A549 (cell line): Measurements from ENCODE around the gene ATP6V0A4. TPM values are rescaled to one million over a fixed set of nuclear protein-coding genes. Genes with fewer than 3 reads are reported as not detected.

ENCODE experiments used
- ATAC-seq, 2 experiments: fragments of 200-7000 bp in 1 of 2; fragments of >200 bp in 1 of 2; cut with Nextera tagmentation in 1 of 2; cut with Tn5 transposase in 1 of 2; 3 replicates each; pipeline versions ENCODE4 v1.8.0 to v1.9.1; 2018 to 2020; ENCODE audit warnings: mild to moderate bottlenecking in 1 of 2, moderate library complexity in 1 of 2
- CTCF ChIA-PET: fragments of 300-600 bp; sonication (Branson Sonifier 250); formaldehyde crosslinking; extraction: SDS; loops from one replicate; lab custom pipeline; 2021; ENCODE audit warnings: antibody characterized with exemption, inconsistent platforms; lab: Yijun Ruan, JAX
- POLR2A ChIA-PET: fragments of 350-600 bp; formaldehyde crosslinking; extraction: SDS; loops from one replicate; lab custom pipeline; 2021; ENCODE audit warnings: antibody characterized with exemption, inconsistent platforms; lab: Yijun Ruan, JAX
- DNase-seq, 2 experiments: peaks; one replicate each; pipeline versions ENCODE4 v3.0.0 to v3.0.0-alpha.2; 2011 to 2016; ENCODE audit warnings: low read depth in 1 of 2, low spot score in 1 of 2
- FAIRE-seq: peaks from 2 replicates; lab custom pipeline; 2011; peaks lifted over from hg19 to GRCh38; lab: Jason Lieb, UNC
- H3K27ac ChIP-seq, 2 experiments: fragments of >200 bp; sonication (Bioruptor Twin); formaldehyde crosslinking; 3 replicates each; pipeline ENCODE4 v1.5.1; 2016 to 2017
- H3K4me1 ChIP-seq: fragments of >200 bp; sonication (Bioruptor Twin); formaldehyde crosslinking; 3 replicates; pipeline ENCODE4 v1.6.1; 2016
- H3K4me2 ChIP-seq: fragments of >200 bp; sonication (Bioruptor Twin); formaldehyde crosslinking; 3 replicates; pipeline ENCODE4 v1.6.1; 2016
- H3K4me3 ChIP-seq: fragments of >200 bp; sonication (Bioruptor Twin); formaldehyde crosslinking; 3 replicates; pipeline ENCODE4 v1.5.1; 2016
- H3K9me3 ChIP-seq: fragments of >200 bp; sonication (Bioruptor Twin); formaldehyde crosslinking; 3 replicates; pipeline ENCODE4 v1.6.1; 2016
- ATOH8 ChIP-seq: fragments of 250-450 bp; sonication (Bioruptor Pico); IDR thresholded peaks from 2 replicates; pipeline ENCODE4 v1.5.0; 2020; ENCODE audit warnings: low read depth, mild to moderate bottlenecking, moderate library complexity
- BCL3 ChIP-seq: fragments of >200 bp; sonication (Bioruptor Twin); formaldehyde crosslinking; IDR thresholded peaks from 3 replicates; pipeline ENCODE4 v1.6.1; 2016
- CEBPB ChIP-seq, 2 experiments: fragments of >200 bp in 1 of 2; sonication (Bioruptor Twin) in 1 of 2; formaldehyde crosslinking in 1 of 2; IDR thresholded peaks; 2 replicates each; pipeline ENCODE4 v1.6.1; 2012 to 2016
- CHD2 ChIP-seq: fragments of 150-350 bp; IDR thresholded peaks from 2 replicates; pipeline ENCODE4 v1.6.1; 2014; ENCODE audit warnings: low read length; ENCODE audit not compliant: partially characterized antibody
- EP300 ChIP-seq, 2 experiments: fragments of >200 bp; sonication (Bioruptor Twin); formaldehyde crosslinking; IDR thresholded peaks; 2 replicates in 1 of 2; 3 replicates in 1 of 2; pipeline ENCODE4 v1.6.1; 2016 to 2017
- FOSB ChIP-seq: fragments of 250-450 bp; sonication (Bioruptor Pico); IDR thresholded peaks from 2 replicates; pipeline ENCODE4 v1.5.0; 2020; ENCODE audit warnings: mild to moderate bottlenecking, moderate library complexity
- FOSL2 ChIP-seq, 2 experiments: fragments of 450-650 bp in 1 of 2; fragments of >200 bp in 1 of 2; sonication (Bioruptor Twin) in 1 of 2; formaldehyde crosslinking; IDR thresholded peaks; 2 replicates each; pipeline versions ENCODE4 v1.5.0 to v1.6.1; 2016 to 2020; ENCODE audit warnings: mild to moderate bottlenecking in 1 of 2, moderate library complexity in 1 of 2
- GATA3 ChIP-seq: IDR thresholded peaks from 2 replicates; pipeline ENCODE4 v1.6.1; 2012; ENCODE audit warnings: borderline replicate concordance
- HEYL ChIP-seq: fragments of 250-450 bp; sonication (Bioruptor Pico); IDR thresholded peaks from 2 replicates; pipeline ENCODE4 v1.8.0; 2021; ENCODE audit warnings: mild to moderate bottlenecking, moderate library complexity
- HOXA7 ChIP-seq: fragments of 250-450 bp; sonication (Bioruptor Pico); IDR thresholded peaks from 2 replicates; pipeline ENCODE4 v1.5.0; 2020; ENCODE audit warnings: mild to moderate bottlenecking, moderate library complexity
- HOXB13 ChIP-seq: fragments of 250-450 bp; sonication (Bioruptor Pico); IDR thresholded peaks from 2 replicates; pipeline ENCODE4 v1.5.0; 2020; ENCODE audit warnings: low read depth, mild to moderate bottlenecking, moderate library complexity
- KDM1A ChIP-seq: fragments of 200-600 bp; sonication (generic); IDR thresholded peaks from 2 replicates; pipeline ENCODE4 v1.6.1; 2016; ENCODE audit warnings: low read depth, mild to moderate bottlenecking
- MAZ ChIP-seq: fragments of 150-350 bp; IDR thresholded peaks from 2 replicates; pipeline ENCODE4 v1.6.1; 2014; ENCODE audit warnings: antibody characterized with exemption, low read depth, low read length, borderline replicate concordance
- MYC ChIP-seq: IDR thresholded peaks from 2 replicates; pipeline ENCODE4 v1.6.1; 2012; ENCODE audit warnings: mild to moderate bottlenecking, inconsistent platforms, low read length, improper control_type of control experiment, borderline replicate concordance
- NR3C1 ChIP-seq: fragments of >200 bp; sonication (Bioruptor Twin); formaldehyde crosslinking; IDR thresholded peaks from 3 replicates; pipeline ENCODE4 v1.6.1; 2017
- POLR2A ChIP-seq: IDR thresholded peaks from 2 replicates; pipeline ENCODE4 v1.6.1; 2012; ENCODE audit warnings: mild to moderate bottlenecking, low read length
- POLR2AphosphoS2 ChIP-seq: conservative IDR thresholded peaks from 2 replicates; pipeline ENCODE4 v1.6.1; 2012; ENCODE audit warnings: low read length, improper control_type of control experiment, inconsistent platforms
- RAD21 ChIP-seq, 2 experiments: fragments of >200 bp in 1 of 2; sonication (Bioruptor Twin) in 1 of 2; formaldehyde crosslinking in 1 of 2; IDR thresholded peaks in 1 of 2; conservative IDR thresholded peaks in 1 of 2; 2 replicates in 1 of 2; 3 replicates in 1 of 2; pipeline ENCODE4 v1.6.1; 2012 to 2018; ENCODE audit warnings: inconsistent platforms in 1 of 2
- REST ChIP-seq: fragments of 200-600 bp; sonication (generic); IDR thresholded peaks from 2 replicates; pipeline ENCODE4 v1.6.1; 2016; ENCODE audit warnings: antibody characterized with exemption, mild to moderate bottlenecking, moderate library complexity
- TFCP2L1 ChIP-seq: fragments of 250-450 bp; sonication (Bioruptor Pico); IDR thresholded peaks from 2 replicates; pipeline ENCODE4 v1.5.0; 2021; ENCODE audit warnings: mild to moderate bottlenecking
- ZC3H11A ChIP-seq: fragments of 450-650 bp; IDR thresholded peaks from 2 replicates; pipeline ENCODE4 v1.6.1; 2014; ENCODE audit warnings: antibody characterized with exemption, mild to moderate bottlenecking
- ZFP36 ChIP-seq: fragments of 450-650 bp; IDR thresholded peaks from 2 replicates; pipeline ENCODE4 v1.6.1; 2014; ENCODE audit warnings: borderline replicate concordance; ENCODE audit not compliant: partially characterized antibody
- ZNF302 ChIP-seq: fragments of 250-450 bp; sonication (Bioruptor Pico); IDR thresholded peaks from 2 replicates; pipeline ENCODE4 v1.9.0; 2021; ENCODE audit warnings: inconsistent platforms, mild to moderate bottlenecking, moderate library complexity
- WGBS: methylation state at CpG from one replicate; pipeline ENCODE4 v1.1.6; 2017; ENCODE audit errors: missing lambda C conversion rate; 5-methylcytosine and 5-hydroxymethylcytosine counted together
- polyA plus RNA-seq, 4 experiments: library from polyadenylated mRNA; depleted of rRNA in 3 of 4; stranded (reverse); fragments of >200 nt; fragmentation: RNase III in 1 of 4; extraction: RNeasy Plus Mini Kit Qiagen cat#74134 plus additional on column Dnase treatment in 1 of 4; gene quantifications; 2 replicates in 3 of 4; 3 replicates in 1 of 4; pipeline ENCODE4 v1.2.3, GENCODE V29; 2011 to 2017
- TF ChIP-seq, protein P1 (sequence below): IDR thresholded peaks from 2 replicates; pipeline ENCODE4 v1.6.1; 2012

ATP6V0A4 gene
- polyA plus RNA-seq, 2 of the 4 experiments (the other 2 are of a cell fraction) = 0.09 to 0.25 TPM

DNA sequence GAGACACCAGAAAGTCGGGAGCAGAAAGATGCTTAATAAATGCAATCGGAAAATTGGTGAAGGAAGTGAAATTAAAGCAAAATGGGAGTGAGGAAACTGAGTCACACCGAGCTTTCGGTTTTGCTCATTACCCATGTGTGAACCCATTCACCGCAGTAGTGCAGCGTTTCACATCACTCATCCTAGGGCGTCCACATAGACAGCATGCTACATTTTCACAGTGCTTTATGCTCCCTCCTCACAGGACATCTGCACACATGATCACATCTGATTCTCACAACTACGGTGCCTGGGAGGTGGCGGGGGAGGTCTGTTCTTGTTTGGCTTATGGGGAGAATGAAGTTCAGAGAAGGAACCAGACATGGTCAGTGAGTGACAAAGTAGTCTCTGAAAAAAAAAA is 36.6 kb upstream of the ATP6V0A4 start:
- TF ChIP-seq, protein P1, sequence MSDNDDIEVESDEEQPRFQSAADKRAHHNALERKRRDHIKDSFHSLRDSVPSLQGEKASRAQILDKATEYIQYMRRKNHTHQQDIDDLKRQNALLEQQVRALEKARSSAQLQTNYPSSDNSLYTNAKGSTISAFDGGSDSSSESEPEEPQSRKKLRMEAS = no peak
- TF ChIP-seq CHD2 = no peak
- TF ChIP-seq MAZ = no peak
- FAIRE-seq = no peak
- no peaks in the 10 kb centered on the region for H3K4me1 ChIP-seq
- H3K9me3 ChIP-seq = no peaks in the 10 kb centered on the region
- no peak for ATAC-seq
- CTCF ChIA-PET = interaction anchor here (0.6 kb wide), 1 partner anchor 23 kb away, joined by 5 read pairs; no protein-coding TSS in a partner anchor
- no peak overlapping the region for H3K4me3 ChIP-seq
- no peak overlapping the region for H3K27ac ChIP-seq
- WGBS = 96% methylated on average over 9 of the region's 9 CpGs
- no peak for DNase-seq
- POLR2A ChIA-PET = no interaction called here
- H3K4me2 ChIP-seq = no peak overlapping the region

DNA sequence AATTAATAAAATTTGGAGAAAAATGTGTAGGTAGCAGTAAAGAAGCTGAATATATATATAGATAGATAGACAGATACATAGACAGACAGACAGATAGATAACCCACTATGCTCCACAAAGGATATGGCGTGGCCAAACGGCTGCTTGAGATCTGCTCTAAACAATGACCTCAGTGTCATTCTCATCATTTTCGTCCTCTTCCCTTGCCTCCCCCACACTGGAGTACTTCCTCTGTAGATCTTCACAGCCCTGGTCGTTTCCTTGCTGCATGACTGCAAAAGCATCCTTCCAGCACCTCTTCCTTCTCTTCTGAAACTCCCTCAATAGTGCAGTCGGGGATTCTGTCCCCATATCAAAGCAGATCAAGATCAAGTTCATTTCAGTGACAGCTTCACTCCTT is 35.6 kb upstream of the ATP6V0A4 start:
- no peak for DNase-seq
- POLR2A ChIA-PET = no interaction called here
- H3K4me3 ChIP-seq = no peak overlapping the region
- no peak for TF ChIP-seq HOXA7 (CRISPR knock-in tag)
- no peak for TF ChIP-seq POLR2AphosphoS2
- TF ChIP-seq KDM1A = no peak
- no peak for TF ChIP-seq REST
- no peak for TF ChIP-seq EP300 (IDR thresholded peaks at IDR 0.05)
- no peak for TF ChIP-seq BCL3
- TF ChIP-seq NR3C1 = no peak
- no peak for TF ChIP-seq RAD21 (conservative IDR thresholded peaks at IDR 0.05 in 1 of 2, IDR thresholded peaks at IDR 0.05 in 1 of 2)
- TF ChIP-seq FOSL2 (IDR thresholded peaks at IDR 0.05) = no peak
- TF ChIP-seq FOSL2 (CRISPR knock-in tag; IDR thresholded peaks at IDR 0.05) = no peak
- no peak for TF ChIP-seq POLR2A
- TF ChIP-seq TFCP2L1 (CRISPR knock-in tag) = no peak
- TF ChIP-seq HEYL (CRISPR knock-in tag) = no peak
- no peak for TF ChIP-seq FOSB (CRISPR knock-in tag)
- TF ChIP-seq MYC = no peak
- no peak for TF ChIP-seq ZFP36
- ATAC-seq = no peak
- no peaks in the 10 kb centered on the region for H3K9me3 ChIP-seq
- no peak overlapping the region for H3K4me2 ChIP-seq
- H3K27ac ChIP-seq = no peak overlapping the region
- 71% methylated on average over 5 of the region's 5 CpGs for WGBS
- no peak for FAIRE-seq
- H3K4me1 ChIP-seq = no peaks in the 10 kb centered on the region
- CTCF ChIA-PET = interaction anchor here (1.1 kb wide), 1 partner anchor 183 kb away, joined by 3 read pairs; no protein-coding TSS in a partner anchor

DNA sequence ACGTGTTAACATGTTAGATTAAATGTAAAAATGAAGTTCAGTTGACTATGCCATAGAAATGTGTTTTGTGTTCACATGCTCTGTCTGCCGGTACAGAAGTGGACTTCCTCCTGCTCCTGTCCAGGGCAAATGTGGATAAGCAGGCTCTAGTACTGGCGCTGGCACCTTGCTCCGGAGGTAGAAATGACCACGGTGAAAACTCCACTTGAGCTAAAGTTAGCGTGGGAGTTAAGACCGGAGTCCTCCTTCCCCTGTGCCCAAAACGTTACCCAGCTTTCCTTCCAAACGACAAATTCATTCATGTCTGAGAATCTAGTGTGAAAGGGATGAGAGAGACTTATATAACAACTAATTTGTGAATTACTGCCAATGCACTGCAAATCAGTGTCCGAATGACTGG is 35.0 kb upstream of the ATP6V0A4 start:
- no peak overlapping the region for H3K4me2 ChIP-seq
- H3K9me3 ChIP-seq = no peaks in the 10 kb centered on the region
- CTCF ChIA-PET = no interaction called here
- ATAC-seq (no peak), DNase-seq (no peak), FAIRE-seq (no peak)
- H3K27ac ChIP-seq = no peak overlapping the region
- H3K4me3 ChIP-seq = no peak overlapping the region
- 86% methylated on average over 10 of the region's 10 CpGs for WGBS
- POLR2A ChIA-PET = no interaction called here
- no peaks in the 10 kb centered on the region for H3K4me1 ChIP-seq
- TF ChIP-seq CEBPB (IDR thresholded peaks at IDR 0.05) (no peak), ATOH8 (CRISPR knock-in tag) (no peak), ZNF302 (CRISPR knock-in tag) (no peak), GATA3 (no peak), TFCP2L1 (CRISPR knock-in tag) (no peak), MYC (no peak), KDM1A (no peak), FOSL2 (IDR thresholded peaks at IDR 0.05) (no peak), FOSL2 (CRISPR knock-in tag; IDR thresholded peaks at IDR 0.05) (no peak), HOXB13 (CRISPR knock-in tag) (no peak), ZC3H11A (no peak)
- TF ChIP-seq, all 56 proteins: peak for 0
